Measurements from ENCODE around the gene LSAMP. TPM values are rescaled to one million over a fixed set of nuclear protein-coding genes. Genes with fewer than 3 reads are reported as not detected.

LSAMP gene
- total and polyA plus RNA-seq, 2 of the 13 experiments (the other 11 are each of a cell fraction or from before 2014, with no cell fraction given): not detected

- ChIA-PET CTCF (ENCODE audit: low intra/inter-chr PET ratio, low total read pairs) (no interaction called here), POLR2A (no interaction called here)
- FAIRE-seq: no peak
- H3K27me3 ChIP-seq (ENCODE audit: control insufficient read depth in 1 of 2, insufficient read depth in 2 of 2, low read length in 2 of 2): no peaks in the 10 kb centered on the region; a peak in 1 of 5 replicates
- no peak overlapping the region for H3K4me2 ChIP-seq (ENCODE audit: low read depth, low read length)
- no peak overlapping the region for H2AFZ ChIP-seq (ENCODE audit: low read length)
- no peaks in the 10 kb centered on the region for H3K4me1 ChIP-seq (ENCODE audit: insufficient read depth, low read length)
- ATAC-seq: no peak
- H3K9ac ChIP-seq (ENCODE audit: insufficient read depth, low read depth, low read length): no peak overlapping the region
- no peak overlapping the region for H3K4me3 ChIP-seq (replicated peaks in 1 of 3; ENCODE audit: insufficient read depth in 1 of 3, low read depth in 2 of 3, low read length in 3 of 3)
- no peak overlapping the region for H3K27ac ChIP-seq (ENCODE audit: extremely low read length, insufficient read depth, low read length)
- no TSS peak for BruUV-seq (replicated peaks)
- H3K79me2 ChIP-seq (ENCODE audit: insufficient read depth, low read length): no peaks in the 10 kb centered on the region
- in situ Hi-C loops (cut with HindIII; ENCODE audit: extremely low pct_ligation_motif_present, low pct_unique_long_range_greater_than_20kb): no loop called here
- H3K9me3 ChIP-seq (ENCODE audit: low read length): no peaks in the 10 kb centered on the region
- DNase-seq (ENCODE audit: low spot score): no peak
- H4K20me1 ChIP-seq (ENCODE audit: insufficient read depth, low read length): no peaks in the 10 kb centered on the region
- no peaks in the 10 kb centered on the region for H3K36me3 ChIP-seq (replicated peaks in 1 of 2; ENCODE audit: control insufficient read depth in 1 of 2, insufficient read depth in 2 of 2, low read length in 2 of 2)
- intact Hi-C loops (cut with micrococcal nuclease; ENCODE audit: unreplicated experiment): no loop called here
- TF ChIP-seq CHD4 (IDR thresholded peaks at IDR 0.05; ENCODE audit: borderline replicate concordance, low read length) (no peak), KAT8 (CRISPR knock-in tag; IDR thresholded peaks at IDR 0.05) (no peak), HINFP (CRISPR knock-in tag; IDR thresholded peaks at IDR 0.05; ENCODE audit: low read depth) (no peak), ZNF17 (CRISPR knock-in tag; IDR thresholded peaks at IDR 0.05) (no peak), TRIM24 (CRISPR knock-in tag; IDR thresholded peaks at IDR 0.05) (no peak), ZNF816 (CRISPR knock-in tag; IDR thresholded peaks at IDR 0.05; ENCODE audit: borderline replicate concordance) (no peak), ZBTB4 (CRISPR knock-in tag; IDR thresholded peaks at IDR 0.05; ENCODE audit: borderline replicate concordance) (no peak), SIX1 (CRISPR knock-in tag; IDR thresholded peaks at IDR 0.05; ENCODE audit: borderline replicate concordance) (no peak), ARID4A (CRISPR knock-in tag; IDR thresholded peaks at IDR 0.05; ENCODE audit: borderline replicate concordance) (no peak), TFDP2 (CRISPR knock-in tag; IDR thresholded peaks at IDR 0.05) (no peak), ZNF775 (CRISPR knock-in tag; IDR thresholded peaks at IDR 0.05; ENCODE audit: borderline replicate concordance) (no peak), ZGPAT (CRISPR knock-in tag; IDR thresholded peaks at IDR 0.05) (no peak), TGIF2 (CRISPR knock-in tag; IDR thresholded peaks at IDR 0.05) (no peak)
Measured at GRCh38 chr3:116124166-116124565, 321.1 kb downstream of the LSAMP start.

Data from HepG2 (cell line).